HK-2 (cell line): ENCODE results near the gene COL26A1.
"Not testable (repeated sequence)": the region's sequence is repeated elsewhere in the genome, so short reads cannot be mapped to it uniquely, and the experiment has no call there.

ENCODE experiments used
- DNase-seq: peaks from one replicate; pipeline ENCODE4 v3.0.0-alpha.2; 2018; ENCODE audit not compliant: unreplicated experiment

The COL26A1 gene

DNA sequence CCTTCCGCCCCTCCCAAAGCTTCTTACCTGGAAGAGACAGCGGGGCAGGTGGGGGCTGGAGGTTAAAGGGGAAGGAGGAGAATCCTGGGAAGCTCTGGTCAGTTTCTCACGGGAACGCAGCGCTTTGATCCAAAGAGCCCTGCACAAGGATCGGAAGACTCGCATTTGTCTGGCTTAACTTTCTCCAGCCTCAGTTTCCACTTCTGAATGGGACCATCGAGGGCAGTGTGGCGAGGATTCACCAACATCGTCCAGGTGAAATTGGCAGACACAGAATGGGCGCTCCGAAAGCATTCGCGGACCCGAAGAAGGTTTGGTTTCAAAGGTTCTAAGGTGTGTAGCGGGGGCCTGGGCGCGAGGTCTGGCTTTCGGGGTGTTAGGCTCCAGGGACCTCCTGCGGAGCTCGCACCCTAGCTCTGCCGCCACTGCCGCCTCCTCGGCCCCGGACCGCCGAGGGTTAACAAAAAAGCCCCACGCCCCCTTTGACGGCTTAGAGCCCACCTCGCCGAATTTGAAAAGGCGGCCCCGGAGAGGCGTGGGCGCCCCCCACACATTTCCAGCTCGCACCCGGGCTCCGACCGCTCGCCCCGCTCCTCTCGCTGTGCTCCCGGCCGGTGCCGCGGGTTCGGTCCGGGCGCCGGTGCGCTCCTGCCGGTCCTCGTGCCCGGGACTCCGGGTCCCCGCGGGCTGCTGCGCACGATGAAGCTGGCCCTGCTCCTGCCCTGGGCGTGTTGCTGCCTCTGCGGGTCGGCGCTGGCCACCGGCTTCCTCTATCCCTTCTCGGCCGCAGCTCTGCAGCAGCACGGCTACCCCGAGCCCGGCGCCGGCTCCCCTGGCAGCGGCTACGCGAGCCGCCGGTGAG, at the start of gene COL26A1:
TSS of gene COL26A1 (plus strand) at position 542 of the 862 bp plus-strand sequence. CDS start at position 700, 158 bp downstream.
- DNase-seq, result no peak

DNA sequence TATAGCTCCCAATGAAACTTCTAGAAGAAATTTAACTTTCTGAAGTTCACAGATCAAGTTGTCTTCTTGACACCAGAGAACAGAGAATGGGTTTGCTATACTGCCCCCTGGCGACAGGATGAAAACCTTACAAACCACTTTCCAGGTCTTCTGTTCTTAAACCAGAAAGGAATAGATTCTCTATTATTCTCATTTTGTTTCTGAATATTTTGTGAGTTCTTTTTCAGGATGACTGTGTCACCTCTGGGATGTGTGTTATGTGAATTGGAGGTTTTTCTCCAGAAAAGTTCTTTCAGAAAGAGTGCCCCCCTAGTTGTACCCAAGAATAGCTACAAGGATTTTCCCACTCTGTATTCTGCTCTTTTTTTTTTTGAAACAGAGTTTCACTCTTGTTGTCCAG, 47.3 kb upstream of the COL26A1 start:
- no peak for DNase-seq

DNA sequence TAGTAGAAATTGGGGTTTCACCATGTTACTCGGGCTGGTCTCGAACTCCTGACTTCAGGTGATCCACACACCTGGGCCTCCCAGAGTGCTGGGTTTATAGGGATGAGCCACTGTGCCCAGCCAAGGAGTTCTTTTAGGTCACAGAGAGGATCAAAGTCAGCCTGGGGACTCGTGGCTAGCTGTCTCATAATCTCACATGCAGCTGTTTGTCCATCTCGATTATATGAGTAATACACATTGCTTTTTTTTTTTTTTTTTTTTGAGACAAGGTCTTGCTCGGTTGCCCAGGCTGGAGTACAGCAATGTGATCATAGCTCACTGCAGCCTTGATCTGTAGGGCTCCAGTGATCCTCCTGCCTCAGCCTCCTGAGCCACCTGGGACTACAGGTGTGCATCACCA, 43.3 kb upstream of the COL26A1 start:
- no peak for DNase-seq

DNA sequence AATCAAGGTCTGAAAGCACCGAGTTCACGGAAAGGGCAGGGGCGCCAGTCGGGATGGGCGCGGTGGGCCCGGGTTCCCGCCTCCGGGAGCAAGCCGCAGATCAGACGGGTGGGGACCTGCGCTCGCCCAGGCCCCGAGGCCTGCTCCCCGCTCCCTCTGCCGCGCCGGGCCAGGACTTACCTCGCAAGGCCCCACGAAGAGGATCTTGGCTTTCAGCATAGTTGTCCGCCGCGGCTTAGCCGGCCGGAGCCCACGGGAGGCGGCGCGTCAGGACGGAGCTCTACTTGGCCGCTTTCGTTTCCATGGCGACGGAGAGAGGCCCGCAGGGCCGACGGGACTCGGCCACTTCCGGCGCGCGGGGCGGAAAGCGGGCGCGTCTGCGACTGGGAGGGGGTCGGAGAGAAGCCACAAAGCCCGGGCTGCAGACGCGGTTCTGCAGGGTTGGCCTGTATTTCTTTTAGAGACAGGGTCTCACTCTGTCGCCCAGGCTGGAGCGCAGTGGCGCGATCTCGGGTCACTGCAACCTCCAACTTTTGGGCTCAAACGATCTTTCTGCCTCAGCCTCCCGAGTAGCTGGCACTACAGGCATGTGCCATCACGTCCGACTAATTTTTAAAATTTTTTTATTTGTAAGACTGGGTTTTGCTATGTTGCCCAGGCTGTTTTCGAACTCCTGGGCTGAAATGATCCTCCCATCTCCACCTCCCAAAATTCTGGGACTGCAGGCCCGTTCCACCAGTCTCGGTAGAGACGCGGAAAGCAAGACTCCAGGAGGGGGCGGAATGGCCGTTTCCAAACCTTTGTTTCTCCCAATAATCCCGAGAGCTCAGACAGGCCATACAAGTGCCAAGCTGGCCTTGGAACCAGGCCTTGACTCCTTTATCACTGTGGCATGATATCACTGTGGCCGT, 40.9 kb upstream of the COL26A1 start, which contains the start of gene IFT22:
TSS of gene IFT22 (minus strand) at position 322 of the 911 bp plus-strand sequence. CDS start at position 219, 103 bp downstream.
- peak; percentile 90 for DNase-seq

DNA sequence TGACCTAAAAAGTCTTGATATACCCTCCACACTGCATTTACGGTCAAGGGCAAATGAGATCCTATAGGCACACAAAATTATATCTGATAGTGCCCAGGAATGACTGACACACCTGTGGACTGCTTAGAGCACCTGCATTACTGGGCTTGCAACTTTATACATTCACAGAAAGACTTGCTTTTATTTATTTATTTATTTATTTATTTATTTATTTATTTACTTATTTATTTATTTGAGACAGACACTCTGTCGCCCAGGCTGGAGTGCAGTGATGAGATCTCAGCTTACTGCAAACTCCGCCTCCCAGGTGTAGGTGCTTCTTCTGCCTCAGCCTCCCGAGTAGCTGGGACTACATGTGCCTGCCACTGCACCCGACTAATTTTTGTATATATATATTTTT, 34.5 kb upstream of the COL26A1 start:
- DNase-seq, result no peak

DNA sequence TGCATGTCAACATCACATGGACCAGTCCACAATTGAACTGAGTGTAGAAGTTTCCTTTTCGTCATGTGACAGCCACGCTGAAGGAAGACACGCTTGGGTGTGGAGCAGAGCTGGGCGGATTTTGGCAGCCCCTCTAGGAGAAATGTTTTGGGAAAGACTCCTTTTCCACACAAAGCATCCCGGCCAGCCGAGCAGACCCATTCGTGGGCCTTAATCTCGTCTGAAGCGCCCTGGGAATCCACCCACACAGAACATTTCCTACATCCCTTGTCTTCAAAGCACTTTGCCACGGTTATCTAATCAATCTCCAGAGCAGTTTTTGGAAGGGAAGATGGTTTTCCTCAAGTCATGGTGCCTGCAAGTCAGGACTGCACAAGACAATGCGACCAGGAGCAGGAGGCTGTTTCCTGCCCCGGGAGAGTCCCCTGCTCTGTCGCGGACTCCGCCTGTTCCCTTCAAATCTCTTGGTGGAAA, 32.6 kb upstream of the COL26A1 start:
- DNase-seq, result no peak

DNA sequence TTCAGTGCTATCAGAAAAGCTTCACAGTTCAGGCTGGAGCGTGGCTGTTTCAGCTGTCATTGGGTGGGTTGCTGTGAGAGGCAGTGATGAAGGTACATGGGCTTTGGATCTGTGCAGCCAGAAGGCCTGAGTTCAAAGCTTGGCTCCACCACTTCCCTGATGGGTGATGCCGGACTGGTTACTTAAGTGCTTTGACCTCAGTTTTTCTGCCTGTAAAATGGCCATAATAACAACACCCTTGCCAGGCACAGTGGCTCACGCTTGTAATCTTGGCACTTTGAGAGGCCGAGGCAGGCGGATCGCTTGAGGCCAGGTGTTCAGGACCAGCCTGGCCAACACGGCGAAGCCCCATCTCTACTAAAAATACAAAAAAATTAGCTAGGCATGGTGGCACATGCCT, 30.6 kb upstream of the COL26A1 start:
- DNase-seq, result no peak

DNA sequence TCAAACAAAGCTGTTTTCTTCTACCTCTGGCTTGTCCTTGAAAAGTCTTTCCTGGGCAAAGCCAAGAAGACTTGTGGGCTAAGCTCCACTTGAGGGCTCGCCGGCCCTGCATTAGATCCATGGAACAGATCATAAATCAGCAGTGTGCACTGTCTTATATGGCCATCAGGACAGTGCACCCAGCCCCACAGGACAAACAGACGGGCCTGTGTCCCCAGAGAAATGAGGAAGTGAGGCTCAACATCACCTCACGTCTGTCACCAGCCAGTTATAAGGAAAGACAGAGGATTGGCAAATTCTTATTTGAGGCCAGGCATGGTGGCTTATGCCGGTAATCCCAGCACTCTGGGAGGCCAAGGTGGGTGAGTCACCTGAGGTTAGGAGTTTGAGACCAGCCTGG, 28.8 kb upstream of the COL26A1 start:
- DNase-seq, result no peak

DNA sequence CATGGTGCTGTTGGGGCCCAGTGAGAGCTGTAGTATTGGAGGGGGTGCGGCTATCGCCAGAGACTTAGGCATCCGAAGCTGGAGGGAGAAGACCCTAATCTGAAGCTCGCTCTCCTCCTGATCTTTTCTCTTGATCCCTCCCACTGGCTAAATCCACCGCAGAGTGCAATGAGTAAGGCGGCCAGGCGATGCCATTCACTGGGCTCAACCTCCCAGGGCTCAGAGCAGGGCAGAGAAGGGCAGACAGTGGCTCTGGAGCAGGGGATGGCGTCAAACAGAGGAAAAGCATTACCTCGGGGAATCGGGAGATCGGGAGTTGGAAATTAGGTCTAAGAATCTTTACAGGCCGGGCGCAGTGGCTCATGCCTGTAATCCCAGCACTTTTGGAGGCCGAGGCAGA, 22.3 kb upstream of the COL26A1 start:
- DNase-seq, result no peak

DNA sequence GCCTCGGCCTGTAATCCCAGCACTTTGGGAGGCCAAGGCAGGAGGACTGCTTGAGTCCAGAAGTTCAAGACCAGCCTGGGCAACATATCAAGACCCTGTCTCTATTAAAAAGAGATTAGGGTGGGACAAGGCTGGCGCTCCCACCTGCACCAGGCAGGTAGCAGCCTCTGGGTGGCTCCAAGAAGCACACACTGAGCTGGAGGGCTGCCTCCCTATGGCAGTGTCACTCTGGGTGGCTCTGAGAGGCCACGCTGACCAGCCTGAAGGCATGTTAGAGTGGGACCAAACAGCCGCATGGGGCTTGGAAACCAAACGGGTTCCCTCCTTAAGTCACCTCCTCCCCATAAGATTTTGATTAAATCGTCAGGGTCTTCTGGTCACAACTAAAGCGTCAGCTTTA, 19.8 kb upstream of the COL26A1 start:
- no peak for DNase-seq

DNA sequence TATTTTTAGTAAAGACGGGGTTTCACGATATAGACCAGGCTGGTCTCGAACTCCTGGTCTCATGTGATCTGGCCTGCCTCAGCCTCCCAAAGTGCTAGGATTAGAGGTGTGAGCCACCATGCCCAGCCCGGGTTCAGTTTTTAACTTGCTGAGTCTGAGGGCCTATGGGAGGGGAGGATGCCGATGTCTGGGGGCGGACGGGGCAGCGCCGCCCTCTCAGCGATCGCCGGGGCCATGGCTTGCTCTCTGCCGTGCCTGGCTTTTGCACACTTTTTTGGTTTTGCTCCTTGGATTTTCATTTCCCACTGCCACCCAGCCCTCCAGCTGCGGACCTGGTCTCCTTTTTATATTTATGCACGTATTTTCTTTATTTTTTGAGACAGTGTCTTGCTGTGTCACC, 15.2 kb upstream of the COL26A1 start:
- DNase-seq, result no peak

DNA sequence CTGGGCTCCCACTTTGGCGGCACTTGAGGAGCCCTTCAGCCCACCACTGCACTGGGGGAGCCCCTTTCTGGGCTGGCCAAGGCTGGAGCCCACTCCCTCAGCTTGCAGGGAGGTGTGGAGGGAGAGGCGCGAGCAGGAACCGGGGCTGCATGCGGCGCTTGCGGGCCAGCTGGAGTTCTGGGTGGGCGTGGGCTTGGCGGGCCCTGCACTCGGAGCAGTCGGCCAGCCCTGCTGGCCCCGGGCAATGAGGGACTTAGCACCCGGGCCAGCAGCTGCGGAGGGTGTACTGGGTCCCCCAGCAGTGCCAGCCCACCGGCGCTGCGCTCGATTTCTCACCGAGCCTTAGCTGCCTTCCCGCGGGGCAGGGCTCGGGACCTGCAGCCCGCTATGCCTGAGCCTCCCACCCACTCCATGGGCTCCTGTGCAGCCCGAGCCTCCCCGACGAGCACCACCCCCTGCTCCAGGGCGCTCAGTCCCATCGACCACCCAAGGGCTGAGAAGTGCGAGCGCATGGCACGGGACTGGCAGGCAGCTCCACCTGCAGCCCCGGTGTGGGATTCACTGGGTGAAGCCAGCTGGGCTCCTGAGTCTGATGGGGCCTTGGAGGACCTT, 14.1 kb upstream of the COL26A1 start:
- not testable (repeated sequence) for DNase-seq

DNA sequence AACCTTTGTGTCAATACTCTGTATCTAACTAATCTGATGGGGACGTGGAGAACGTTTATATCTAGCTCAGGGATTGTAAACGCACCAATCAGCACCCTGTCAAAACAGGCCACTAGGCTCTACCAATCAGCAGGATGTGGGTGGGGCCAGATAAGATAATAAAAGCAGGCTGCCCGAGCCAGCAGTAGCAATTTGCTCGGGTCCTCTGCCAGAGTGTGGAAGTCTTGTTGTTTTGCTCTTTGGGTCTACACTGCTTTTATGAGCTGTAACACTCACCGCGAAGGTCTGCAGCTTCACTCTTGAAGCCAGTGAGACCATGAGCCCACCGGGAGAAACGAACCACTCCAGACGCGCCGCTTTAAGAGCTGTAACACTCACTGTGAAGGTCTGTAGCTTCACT, 13.4 kb upstream of the COL26A1 start:
- not testable (repeated sequence) for DNase-seq

DNA sequence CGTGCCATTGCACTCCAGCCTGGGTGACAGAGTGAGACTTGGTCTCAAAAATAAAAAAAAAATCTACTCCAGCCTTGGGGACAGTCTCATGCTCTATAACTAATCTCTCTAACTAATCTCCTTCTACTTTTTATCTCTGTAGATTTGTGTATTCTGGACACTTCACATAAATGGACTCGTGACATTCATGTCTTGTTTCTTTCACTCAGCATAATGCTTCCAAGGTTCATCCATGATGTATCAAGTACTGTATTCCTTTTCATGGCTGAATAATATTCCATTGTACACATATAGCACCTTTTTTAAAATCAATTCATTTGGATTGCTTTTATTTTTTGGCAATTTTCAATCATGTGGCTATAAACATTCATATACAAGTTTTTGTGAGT, 9.8 kb upstream of the COL26A1 start:
- no peak for DNase-seq

DNA sequence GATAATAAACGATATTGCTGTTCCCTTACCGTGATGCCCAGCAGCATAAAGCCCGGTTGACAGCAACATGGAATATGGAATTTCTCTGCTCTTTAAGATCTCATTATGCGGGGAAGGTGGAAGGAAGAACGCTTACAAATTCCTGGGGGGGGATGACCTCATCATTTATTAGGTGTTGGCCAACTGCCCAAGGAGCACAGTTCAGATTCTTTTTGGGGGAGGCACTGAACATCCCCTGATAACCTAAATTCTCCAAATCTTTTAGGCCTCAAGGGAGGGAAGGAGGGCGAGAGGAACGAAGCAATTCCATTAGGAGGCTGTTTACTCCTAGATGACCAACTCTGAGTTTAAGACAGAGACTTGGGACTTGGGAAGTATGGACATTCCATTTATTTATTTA, 5.2 kb upstream of the COL26A1 start:
- DNase-seq, result no peak

DNA sequence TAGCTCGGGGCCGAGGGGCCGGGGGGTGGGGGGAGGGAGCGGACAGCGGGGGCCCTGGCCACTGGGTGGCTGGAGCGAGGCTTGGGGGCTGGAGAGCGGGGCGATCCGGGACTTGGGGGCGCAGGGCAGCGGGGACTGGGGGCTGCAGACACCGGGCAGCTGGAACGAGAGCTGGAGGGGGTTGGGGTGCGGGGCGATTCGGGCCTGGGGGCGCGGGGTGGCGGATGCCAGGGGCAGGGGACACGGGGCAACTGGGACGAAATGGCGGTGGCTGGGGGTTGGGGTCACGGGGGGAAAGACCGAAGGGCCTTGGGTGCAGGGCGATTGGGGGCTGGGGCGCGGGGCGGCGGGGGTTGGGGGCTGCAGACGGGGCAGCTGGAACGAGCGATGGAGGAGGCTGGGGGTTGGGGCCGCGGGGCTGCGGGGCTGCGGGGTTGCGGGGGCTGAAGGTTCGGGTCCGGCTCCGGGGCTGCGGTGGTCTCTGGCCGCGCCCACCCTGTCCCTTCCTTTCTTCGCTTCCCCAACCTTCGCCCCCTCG, 590 bp downstream of the COL26A1 start:
- no peak for DNase-seq

DNA sequence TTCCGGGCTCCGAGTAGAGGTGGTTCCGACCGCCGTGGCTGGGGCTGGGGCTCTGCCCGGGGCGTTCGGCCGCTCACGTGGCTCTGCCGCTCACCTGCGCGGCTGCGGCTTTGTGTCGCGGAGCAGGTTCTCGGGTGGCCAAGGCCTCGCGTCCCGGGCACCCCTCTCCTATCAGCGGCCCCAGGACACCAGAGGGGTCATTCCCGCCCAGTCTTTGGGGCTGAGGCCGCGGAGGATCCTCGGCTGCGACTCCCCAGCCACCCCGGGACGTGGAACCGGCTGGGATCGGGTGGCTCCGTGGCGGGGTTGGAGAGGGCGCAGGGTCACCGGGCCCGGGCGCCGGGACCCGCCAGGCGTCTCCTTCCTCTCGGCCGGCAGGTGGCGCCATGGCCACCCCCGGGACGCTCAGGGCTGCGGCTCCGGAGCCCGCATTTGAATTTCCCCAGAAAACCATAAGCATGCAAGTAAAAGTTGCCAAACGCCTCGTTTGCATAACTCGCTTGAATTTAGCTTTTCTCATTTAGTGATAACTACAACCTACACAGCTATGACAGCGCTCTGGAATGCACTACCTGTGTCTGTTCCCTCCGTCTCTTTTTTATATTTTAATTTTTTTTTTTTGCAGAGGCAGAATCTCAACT, 1.2 kb downstream of the COL26A1 start:
- peak; percentile 58 for DNase-seq

DNA sequence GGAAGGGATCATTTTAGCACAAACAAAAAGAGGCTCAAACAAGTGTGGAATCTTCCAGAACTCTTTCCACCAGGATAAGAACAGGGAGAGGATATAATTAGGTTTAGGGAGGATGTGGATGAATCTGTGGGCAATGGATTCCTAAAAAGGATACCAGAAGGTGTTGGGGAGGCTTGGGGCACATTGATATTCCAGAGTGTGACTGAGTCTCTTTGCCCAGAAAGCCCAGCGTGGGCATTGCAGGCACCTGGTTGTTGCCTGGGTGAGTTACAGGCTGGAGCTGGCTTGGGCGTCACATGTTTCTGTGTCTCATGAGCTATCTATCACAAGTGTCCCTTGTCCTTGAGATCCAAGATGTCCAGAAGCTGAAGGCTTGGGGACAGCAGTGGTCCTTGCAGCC, 3.3 kb downstream of the COL26A1 start:
- DNase-seq, result no peak

DNA sequence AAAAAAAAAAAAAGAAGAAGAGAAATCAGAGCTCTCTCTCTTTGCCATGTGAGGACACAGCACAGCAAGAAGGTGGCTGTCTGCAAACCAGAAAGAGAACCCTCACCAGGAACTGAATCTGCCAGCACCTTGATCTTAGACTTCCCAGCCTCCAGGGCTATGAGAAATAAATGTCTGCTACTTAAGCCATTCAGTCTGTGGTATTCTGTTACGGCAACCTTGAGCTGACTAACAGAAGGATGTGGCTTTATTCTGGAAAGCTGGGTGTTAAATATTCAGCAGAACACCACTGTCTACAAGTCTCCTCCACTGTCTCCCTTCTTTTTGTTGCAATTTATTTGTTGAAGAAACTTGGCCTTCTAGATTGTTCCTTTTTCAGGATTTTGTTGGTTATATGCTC, 5.0 kb downstream of the COL26A1 start:
- no peak for DNase-seq

DNA sequence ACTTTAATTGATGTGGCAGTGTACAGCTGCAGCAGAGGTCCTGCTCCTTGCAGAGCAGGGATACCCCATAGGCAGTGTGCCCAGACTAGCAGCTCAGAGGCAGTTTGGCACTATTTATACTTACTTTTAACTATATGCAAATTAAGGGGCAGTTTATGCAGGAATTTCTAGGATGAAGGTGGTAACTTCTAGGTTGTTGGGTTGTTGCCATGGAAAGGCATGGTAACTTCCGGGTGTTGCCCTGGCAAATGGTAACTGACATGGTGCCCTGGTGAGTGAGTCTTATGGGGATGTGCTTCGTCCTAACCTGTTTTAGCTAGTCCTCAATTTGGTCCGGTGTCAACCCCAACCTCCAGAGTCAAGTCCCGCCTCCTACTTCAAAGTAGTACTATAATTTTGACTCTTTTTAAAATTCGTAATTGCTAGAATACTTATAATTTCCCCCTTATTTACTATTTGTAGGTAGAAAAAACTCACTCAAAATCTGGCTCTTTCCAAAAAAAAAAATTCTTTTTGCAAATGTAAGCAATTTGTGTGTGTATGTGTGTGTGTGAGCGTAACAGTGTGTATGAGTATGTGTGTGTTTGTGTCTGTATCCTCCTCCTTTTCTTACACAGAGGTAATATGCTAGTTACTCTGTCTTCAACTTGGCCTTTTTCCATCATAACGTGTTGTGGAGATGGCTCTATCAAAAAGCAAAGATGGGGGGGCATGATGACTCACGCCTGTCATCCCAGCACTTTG, 5.9 kb downstream of the COL26A1 start:
- no peak for DNase-seq

DNA sequence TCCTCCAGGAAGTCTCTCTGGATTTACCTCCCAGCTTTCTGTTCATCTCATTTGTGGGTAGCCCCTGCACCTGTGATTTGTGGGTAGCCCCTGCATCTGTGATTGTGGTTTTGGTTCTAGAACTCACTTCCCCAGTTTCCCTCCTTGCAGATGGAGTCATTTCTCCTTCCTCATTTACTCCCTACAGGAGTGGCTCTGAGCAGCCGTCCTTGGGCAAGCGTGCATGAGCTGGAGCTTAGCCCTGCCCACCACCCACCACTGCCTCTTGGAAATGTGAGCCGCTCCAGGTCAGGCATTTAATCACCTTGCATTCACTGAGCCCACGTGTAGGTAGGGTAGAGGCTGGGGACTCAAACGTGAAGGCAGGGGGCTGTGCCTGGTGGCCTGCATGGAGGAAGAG, 8.2 kb downstream of the COL26A1 start:
- no peak for DNase-seq
